Testis (tissue), 2 donors: ENCODE measurements around the gene PPP6R3.

Source experiments
- CTCF ChIP-seq, 3 experiments: fragments of 450-650 bp in 2 of 3; fragments of 200-600 bp in 1 of 3; sonication (generic) in 1 of 3; IDR thresholded peaks; one replicate each; pipeline ENCODE4 v1.5.1; 2016 to 2019; ENCODE audit warnings: antibody characterized with exemption in 3 of 3, mild to moderate bottlenecking in 2 of 3, moderate library complexity in 1 of 3
- POLR2A ChIP-seq: fragments of 450-650 bp; IDR thresholded peaks from one replicate; pipeline ENCODE4 v1.6.1; 2017; ENCODE audit warnings: antibody characterized with exemption, mild to moderate bottlenecking, moderate library complexity

DNA sequence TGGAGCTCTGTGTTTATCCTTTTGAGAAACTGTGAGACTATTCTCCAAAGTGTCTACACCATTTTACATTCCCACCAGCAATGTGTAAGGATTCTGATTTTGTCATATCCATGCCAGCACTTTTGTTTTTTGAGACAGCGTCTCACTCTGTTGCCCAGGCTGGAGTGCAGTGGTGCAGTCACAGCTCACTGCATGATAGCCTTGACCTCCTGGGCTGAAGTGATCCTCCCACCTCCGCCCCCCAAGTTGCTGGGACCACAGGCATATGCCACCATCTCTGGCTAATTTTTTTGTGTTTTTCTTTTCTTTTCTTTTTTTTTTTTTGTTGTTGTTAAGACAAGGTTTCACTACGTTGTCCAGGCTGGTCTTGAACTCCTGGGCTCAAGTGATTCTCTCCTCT is 35.3 kb downstream of the PPP6R3 start:
- TF ChIP-seq CTCF (IDR thresholded peaks at IDR 0.05) = no peak
- TF ChIP-seq POLR2A = no peak
